Measurements from ENCODE around the gene HES4.

Gene HES4

DNA sequence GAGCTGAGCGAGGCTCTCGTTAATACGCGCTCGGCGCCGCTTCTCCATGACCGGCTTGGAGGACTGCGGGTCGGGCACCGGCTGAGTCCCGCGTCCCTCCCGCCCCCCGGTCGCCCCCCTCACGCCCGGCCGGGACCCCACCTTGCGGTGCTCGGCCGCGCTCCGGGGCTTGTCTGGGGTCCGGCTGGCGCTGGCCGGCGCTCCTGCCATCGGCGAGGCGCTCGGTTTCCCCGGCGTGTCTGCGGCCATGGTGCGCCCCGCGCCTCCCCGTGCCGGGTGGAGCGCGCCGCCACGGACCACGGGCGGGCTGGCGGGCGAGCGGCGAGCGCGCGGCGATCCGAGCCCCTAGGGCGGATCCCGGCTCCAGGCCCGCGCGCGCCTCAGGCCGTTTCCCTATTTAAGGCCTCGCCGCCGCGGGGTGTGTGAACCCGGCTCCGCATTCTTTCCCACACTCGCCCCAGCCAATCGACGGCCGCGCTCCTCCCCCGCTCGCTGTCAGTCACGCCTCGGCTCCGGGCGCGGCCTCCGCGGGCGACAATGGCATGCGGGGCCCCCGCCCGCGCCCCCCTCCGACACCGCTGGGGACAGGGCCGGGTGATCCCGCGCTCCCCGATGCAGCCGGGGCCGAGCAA, at the start of gene HES4:
Gene HES4 (minus strand): TSS at position 373 of the 632 bp plus-strand sequence. CDS start 124 bp downstream, at position 249.
- DNase-seq (ENCODE audit: low read depth), result peak; percentile 27

DNA sequence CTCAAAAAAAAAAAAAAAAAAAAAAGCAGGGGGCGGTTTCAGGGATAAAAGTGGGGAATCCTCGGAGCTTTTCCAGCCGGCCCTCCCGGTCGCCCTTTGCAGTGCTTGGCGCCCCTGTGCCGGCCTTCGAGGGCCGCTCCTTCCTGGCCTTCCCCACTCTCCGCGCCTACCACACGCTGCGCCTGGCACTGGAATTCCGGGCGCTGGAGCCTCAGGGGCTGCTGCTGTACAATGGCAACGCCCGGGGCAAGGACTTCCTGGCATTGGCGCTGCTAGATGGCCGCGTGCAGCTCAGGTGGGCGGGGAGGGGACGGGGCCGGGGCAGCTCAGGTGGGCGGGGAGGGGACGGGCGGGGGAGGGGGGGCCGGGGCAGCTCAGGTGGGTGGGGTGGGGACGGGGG, 48.9 kb upstream of the HES4 start:
- no peak for DNase-seq (ENCODE audit: low read depth)

DNA sequence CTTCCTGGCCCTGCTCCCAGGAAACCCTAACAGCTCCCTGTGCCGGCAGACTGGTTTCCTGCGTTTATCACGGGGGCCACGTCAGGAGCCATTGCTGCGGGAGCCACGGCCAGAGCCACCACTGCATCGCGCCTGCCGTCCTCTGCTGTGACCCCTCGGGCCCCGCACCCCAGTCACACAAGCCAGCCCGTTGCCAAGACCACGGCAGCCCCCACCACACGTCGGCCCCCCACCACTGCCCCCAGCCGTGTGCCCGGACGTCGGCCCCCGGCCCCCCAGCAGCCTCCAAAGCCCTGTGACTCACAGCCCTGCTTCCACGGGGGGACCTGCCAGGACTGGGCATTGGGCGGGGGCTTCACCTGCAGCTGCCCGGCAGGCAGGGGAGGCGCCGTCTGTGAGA, 48.1 kb upstream of the HES4 start:
- DNase-seq (ENCODE audit: low read depth), result no peak

DNA sequence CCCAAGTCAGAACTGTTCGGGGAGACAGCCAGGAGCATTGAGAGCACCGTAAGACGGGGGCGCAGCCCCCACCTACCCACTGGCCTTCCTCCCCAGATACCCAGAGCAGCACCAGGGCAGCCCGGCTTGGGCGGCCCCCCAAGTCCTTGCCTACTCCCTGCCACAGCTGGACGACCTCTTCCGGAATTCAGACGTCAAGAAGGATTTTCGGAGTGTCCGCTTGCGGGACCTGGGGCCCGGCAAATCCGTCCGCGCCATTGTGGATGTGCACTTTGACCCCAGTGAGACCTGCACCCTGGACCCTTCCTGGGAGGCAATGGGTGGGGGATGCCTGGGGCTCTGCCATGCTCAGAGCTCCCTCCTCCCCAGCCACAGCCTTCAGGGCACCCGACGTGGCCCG, 47.5 kb upstream of the HES4 start:
- no peak for DNase-seq (ENCODE audit: low read depth)

DNA sequence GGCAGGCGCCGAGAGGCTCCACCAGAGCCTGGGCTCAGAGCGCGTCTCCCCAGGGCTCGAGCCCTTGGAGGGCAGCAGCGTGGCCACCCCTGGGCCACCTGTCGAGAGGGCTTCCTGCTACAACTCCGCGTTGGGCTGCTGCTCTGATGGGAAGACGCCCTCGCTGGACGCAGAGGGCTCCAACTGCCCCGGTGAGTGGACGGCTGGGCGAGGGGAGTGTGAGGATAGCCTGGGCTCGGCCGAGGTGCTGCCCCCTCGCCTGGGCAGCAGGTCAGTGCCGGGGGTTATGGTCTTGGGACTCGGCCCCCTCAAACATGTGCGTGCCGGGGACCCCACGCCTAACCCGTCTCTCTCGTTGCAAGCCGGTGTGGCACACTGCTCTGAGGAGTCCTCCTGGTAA, 46.9 kb upstream of the HES4 start:
- no peak for DNase-seq (ENCODE audit: low read depth)

DNA sequence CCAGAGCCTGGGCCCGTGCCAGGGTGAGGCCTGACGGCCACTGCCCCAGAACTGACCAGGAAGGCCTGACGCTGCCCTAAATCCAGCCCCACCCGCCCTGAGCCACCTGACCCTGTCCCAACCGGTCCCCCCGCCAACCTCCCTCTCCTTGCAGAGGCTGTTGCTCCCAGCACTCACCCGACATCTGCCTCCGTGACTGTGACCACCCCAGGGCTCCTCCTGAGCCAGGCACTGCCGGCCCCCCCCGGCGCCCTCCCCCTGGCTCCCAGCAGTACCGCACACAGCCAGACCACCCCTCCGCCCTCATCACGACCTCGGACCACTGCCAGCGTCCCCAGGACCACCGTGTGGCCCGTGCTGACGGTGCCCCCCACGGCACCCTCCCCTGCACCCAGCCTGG, 46.3 kb upstream of the HES4 start:
- DNase-seq (ENCODE audit: low read depth), result no peak

- DNase-seq (ENCODE audit: low read depth), result no peak
These were observed 45.2 kb upstream of the HES4 start for GRCh38 chr1:1045129-1045528.

- DNase-seq (ENCODE audit: low read depth), result no peak
These were observed 44.7 kb upstream of the HES4 start for GRCh38 chr1:1044455-1045078.

DNA sequence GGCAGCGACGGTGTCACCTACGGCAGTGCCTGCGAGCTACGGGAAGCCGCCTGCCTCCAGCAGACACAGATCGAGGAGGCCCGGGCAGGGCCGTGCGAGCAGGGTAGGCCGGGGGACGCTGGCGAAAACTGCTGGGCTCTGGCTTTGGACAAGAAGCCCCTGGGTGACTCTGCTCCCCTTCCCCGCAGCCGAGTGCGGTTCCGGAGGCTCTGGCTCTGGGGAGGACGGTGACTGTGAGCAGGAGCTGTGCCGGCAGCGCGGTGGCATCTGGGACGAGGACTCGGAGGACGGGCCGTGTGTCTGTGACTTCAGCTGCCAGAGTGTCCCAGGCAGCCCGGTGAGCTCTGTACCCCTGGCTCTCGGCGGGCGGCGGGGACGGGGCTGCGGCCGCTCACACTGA, 44.0 kb upstream of the HES4 start:
- no peak for DNase-seq (ENCODE audit: low read depth)

GRCh38 chr1:1043411-1043810, 43.5 kb upstream of the HES4 start:
- no peak for DNase-seq (ENCODE audit: low read depth)

DNA sequence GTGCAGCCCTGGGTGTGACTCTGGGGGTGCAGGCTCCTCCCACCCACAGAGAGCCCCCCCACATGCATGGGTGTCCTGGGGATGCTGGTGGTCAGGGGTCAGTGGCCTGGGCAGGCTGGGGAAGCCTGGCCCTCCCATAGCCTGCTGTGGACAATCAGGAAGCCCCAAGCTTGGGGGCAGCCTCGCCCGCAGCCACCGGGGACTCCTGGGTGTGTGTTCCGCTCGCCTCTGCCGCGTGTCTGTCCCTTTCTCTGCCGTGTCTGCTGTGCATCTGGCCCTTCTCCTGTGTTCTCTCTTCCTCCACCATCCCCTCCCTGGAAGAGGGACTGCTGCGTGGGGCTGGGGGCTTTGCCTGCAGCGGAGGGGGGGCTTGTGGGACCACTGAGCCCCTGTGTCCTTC, 42.9 kb upstream of the HES4 start:
- DNase-seq (ENCODE audit: low read depth), result no peak

GRCh38 chr1:1041873-1042272, 42.0 kb upstream of the HES4 start:
- no peak for DNase-seq (ENCODE audit: low read depth)

GRCh38 chr1:1041092-1041523, 41.2 kb upstream of the HES4 start:
- no peak for DNase-seq (ENCODE audit: low read depth)

DNA sequence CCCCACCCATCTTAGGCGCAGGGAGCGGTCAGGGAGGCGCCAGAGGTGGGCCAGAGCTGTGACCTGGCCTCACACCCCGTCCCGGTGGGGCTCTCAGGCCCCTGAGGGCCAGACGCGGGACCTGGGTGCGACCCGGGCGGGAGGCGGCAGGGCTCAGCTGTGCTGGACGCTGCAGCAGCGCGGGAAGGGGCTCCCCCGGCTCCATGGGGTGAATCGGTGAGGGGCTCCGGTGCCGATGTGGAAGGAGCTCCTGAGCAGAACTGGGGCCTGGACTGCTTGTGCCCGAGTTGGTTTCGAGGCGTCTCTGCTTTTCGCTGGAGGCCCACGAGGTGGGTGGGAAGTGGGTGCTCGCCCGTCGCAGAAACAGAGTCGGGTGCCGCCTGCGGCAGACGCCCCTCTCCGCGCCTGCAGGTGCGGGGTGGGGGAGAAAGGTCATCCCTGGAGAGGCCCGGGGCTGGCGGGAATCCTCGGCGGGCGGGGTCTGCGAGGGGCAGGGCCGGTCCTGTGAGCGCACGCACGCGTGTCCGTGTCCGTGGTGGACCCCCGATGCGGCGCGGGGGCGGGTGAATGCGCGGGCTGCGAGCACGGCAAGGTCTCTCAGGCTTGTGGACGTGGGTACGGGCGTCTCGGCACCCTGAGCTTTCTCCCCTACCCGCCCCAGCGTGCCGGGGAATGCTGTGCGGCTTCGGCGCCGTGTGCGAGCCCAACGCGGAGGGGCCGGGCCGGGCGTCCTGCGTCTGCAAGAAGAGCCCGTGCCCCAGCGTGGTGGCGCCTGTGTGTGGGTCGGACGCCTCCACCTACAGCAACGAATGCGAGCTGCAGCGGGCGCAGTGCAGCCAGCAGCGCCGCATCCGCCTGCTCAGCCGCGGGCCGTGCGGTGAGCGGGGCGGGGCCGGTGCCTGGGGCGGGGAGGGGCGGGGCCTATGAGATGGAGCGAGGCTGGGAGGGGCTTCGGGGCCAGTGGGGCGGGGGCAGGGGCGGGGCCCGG, 40.4 kb upstream of the HES4 start:
- peak; percentile 47 for DNase-seq (ENCODE audit: low read depth)

DNA sequence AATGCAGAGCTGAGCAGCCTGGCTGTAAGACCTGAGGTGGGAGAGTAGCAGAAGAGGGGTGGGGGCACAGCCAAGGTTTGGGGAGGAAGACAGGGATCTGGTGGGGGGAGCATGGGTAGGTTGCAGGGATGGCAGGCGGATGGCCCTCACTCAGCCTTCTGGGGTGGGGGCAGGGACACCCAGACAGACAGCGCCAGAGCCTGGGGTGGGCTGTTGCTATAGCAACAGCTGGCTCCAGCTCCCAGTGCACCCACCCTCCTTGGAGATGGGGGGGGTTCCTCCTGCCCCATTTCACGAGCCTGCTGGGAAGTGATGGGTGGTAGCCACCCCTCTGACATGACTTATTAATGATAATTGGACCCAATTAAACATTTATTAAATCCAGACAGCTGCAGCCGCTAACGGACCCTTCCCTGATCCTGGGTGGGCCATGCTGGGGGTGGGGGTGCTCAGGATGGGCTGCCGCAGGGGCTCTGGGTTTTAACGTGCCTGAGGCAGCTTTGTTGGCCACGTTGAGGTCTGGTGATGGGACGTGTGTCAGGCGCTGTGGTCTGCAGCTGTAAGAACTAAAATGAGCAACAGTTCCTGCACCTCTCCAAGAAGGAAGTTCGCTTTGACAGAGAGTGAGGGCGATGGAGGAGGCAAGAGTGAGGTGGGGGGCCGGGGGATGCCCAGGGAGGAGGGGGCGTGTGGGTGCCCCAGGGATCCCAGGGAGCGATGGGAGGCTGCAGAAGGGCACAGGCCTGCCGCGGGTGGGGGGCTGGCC, 39.4 kb upstream of the HES4 start:
- no peak for DNase-seq (ENCODE audit: low read depth)

GRCh38 chr1:1038694-1039093, 38.8 kb upstream of the HES4 start:
- no peak for DNase-seq (ENCODE audit: low read depth)

- no peak for DNase-seq (ENCODE audit: low read depth)
These were observed 37.8 kb upstream of the HES4 start for GRCh38 chr1:1037366-1038327.

DNA sequence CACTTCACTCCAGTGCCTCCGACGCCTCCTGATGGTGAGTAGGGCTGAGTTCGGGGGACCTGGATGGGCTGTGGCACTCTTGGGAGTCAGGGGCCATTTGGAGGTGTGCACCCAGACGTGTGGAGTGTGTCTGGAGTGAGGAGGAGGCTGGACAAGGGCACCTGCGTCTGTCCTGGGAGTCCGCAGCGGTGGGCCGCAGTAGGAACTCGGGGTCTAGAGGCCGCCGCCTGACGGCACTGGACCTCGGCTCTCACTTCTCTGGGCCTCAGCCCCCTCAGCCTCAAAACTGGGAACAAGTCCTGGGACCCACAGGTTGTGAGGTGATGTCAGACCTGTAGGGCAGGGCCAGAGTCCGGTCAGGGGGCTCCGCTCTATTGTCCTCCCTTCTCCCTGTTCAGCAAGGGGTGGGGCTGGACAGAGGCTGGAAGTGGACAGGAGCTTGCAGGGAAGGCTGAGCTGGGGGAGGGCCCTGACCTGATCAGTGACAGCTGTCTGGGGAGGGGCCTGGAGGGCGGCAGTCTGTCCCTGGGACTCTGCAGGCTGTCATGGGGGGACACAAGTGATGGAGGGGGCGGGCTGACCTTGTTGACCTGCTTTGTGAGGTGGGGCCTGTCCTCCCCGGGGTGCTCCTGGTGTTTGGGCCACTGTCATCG, 35.5 kb upstream of the HES4 start:
- no peak for DNase-seq (ENCODE audit: low read depth)

DNA sequence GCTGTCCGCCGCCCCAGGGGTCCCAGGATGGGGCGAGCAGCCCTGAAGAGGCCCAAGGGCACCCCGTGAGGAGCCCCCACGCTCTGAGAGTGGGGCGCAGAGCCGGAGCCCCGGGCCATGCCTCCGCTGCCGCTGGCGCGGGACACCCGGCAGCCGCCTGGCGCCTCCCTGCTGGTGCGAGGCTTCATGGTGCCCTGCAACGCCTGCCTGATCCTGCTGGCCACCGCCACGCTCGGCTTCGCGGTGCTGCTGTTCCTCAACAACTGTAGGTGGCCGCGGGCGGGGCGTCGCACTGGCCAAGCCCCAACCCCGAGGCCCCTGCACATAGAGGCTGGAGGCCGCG, 34.5 kb upstream of the HES4 start:
- no peak for DNase-seq (ENCODE audit: low read depth)

DNA sequence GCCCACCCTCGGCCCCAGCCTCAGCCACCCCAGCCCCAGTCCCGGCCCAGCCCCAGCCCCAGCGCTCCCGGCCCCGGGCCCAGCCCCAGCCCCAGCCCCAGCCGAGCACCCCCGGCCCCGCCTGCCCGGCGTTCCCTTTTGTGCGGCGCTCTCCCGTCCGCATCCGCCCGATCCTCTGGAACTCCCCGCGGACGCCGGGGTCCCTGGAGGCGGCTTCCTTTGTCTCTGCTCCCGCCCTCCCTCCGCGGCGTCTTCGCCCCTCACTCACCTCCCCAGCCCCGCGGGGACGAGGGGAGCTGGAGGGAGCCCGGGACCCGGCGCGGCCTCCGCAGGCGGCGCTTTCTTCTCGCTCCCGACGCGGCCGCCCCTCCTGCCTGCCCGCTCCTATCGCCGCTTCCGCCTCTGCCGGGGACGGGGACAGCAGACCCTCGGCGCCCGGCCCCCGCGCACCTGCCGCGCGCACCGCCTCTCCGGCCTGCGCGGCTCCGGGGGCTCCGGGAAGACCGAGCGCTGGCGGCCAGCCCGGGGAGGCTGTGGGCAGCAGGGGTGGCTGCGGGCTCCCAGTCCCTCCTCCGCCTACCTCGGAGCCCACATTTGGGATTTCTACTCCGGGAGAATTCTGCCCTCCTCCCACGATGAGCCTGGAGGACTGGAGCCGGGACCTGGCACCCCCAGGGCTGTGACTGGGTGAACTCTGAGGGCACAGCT, 34.0 kb upstream of the HES4 start:
- no peak for DNase-seq (ENCODE audit: low read depth)
